NT2/D1 (cell line): ENCODE data around the gene OSBPL3.

Experiments used
- YY1 ChIP-seq: IDR thresholded peaks from 2 replicates; pipeline ENCODE4 v1.6.1; 2011; ENCODE audit not compliant: insufficient read length, insufficient read depth
- ZNF274 ChIP-seq: IDR thresholded peaks from 2 replicates; pipeline ENCODE4 v1.6.1; 2011; ENCODE audit warnings: mild to moderate bottlenecking, low read depth, low read length

DNA sequence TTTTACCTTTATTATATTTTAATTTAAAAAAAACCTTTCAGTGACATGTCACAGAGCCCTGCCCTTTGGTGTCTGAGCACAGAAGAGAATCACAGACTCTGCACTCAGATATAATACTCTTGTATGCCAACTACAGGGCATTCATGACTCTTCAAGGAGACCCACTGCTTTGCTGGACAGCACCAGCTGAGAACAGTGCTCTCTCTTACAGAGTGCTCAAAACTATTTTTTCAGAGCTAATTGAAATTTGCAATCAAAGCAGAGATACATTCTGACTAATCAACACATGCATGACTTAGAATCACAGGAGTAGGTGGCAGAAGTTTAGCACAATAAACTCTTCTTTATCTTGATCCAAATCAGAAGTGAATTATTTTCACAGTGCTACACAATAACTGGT lies 99.1 kb downstream of the OSBPL3 start:
- TF ChIP-seq YY1 = no peak
- no peak for TF ChIP-seq ZNF274
